B cell (primary cell): Measurements from ENCODE around the gene DOCK4. TPM values are rescaled to one million over a fixed set of nuclear protein-coding genes. Genes with fewer than 3 reads are reported as not detected.

Experiments
- ATAC-seq: fragments of 200-7000 bp; cut with Tn5 transposase; one replicate; pipeline ENCODE4 v1.10.0; 2021; ENCODE audit warnings: low read depth, mild to moderate bottlenecking, moderate number of reproducible peaks, moderate library complexity
- CTCF ChIA-PET: fragments of 350-600 bp; sonication (Branson Sonifier 250); formaldehyde crosslinking; loops from one replicate; lab custom pipeline; 2021; ENCODE audit warnings: antibody characterized with exemption, inconsistent platforms; lab: Charles Lee
- POLR2A ChIA-PET: fragments of 350-600 bp; sonication (Branson Sonifier 250); formaldehyde crosslinking; loops from one replicate; lab custom pipeline; 2021; ENCODE audit warnings: antibody characterized with exemption; lab: Charles Lee
- DNase-seq: peaks from one replicate; pipeline ENCODE4 v3.0.0; 2013
- H2AFZ ChIP-seq: 2 replicates; pipeline ENCODE4 v1.6.1; 2012; ENCODE audit warnings: mild to moderate bottlenecking, low read depth, low read length; ENCODE audit not compliant: insufficient read depth, poor library complexity, severe bottlenecking
- H3K27ac ChIP-seq, 2 donors: 1 replicate in 1 of 2; 2 replicates in 1 of 2; pipeline ENCODE4 v1.5.1; 2012 to 2013; ENCODE audit warnings: low read length in 2 of 2, mild to moderate bottlenecking in 2 of 2, moderate library complexity in 1 of 2
- H3K27me3 ChIP-seq, 4 experiments: fragments of 200-600 bp in 1 of 4; sonication (generic) in 1 of 4; replicated peaks in 1 of 4; 1 replicate in 2 of 4; 2 replicates in 2 of 4; pipeline versions ENCODE4 v1.6.1 to v1.7.0; 2013 to 2016; ENCODE audit warnings: low read length in 3 of 4, mild to moderate bottlenecking in 2 of 4, mixed read lengths in 1 of 4, moderate library complexity in 1 of 4; ENCODE audit not compliant: insufficient read depth in 4 of 4, control insufficient read depth in 3 of 4; ENCODE audit errors: control extremely low read depth in 1 of 4
- H3K36me3 ChIP-seq, 2 experiments: replicated peaks in 1 of 2; 1 replicate in 1 of 2; 2 replicates in 1 of 2; pipeline versions ENCODE4 v1.6.1 to v1.7.1; 2013; ENCODE audit warnings: low read length in 1 of 2; ENCODE audit not compliant: insufficient read depth in 2 of 2, control insufficient read depth in 1 of 2; ENCODE audit errors: control extremely low read depth in 1 of 2, extremely low read depth in 1 of 2
- H3K4me1 ChIP-seq, 2 donors: fragments of 200-600 bp in 1 of 2; sonication (generic) in 1 of 2; 1 replicate in 1 of 2; 2 replicates in 1 of 2; pipeline versions ENCODE4 v1.5.1 to v1.6.1; 2013 to 2017; ENCODE audit warnings: low read length in 2 of 2; ENCODE audit not compliant: control insufficient read depth in 2 of 2, insufficient read depth in 2 of 2
- H3K4me2 ChIP-seq: replicated peaks from 2 replicates; pipeline ENCODE3; 2012; ENCODE audit warnings: mild to moderate bottlenecking, low read depth, low read length; ENCODE audit not compliant: poor library complexity, severe bottlenecking
- H3K4me3 ChIP-seq, 5 experiments: fragments of 200-600 bp in 1 of 5; sonication (generic) in 1 of 5; 1 replicate in 3 of 5; 2 replicates in 2 of 5; pipeline versions ENCODE4 v1.5.1 to v1.7.0; 2011 to 2016; ENCODE audit warnings: low read length in 4 of 5, mild to moderate bottlenecking in 4 of 5, low read depth in 2 of 5, control low read depth in 1 of 5, moderate library complexity in 1 of 5; ENCODE audit not compliant: insufficient read depth in 1 of 5; ENCODE audit errors: control extremely low read depth in 1 of 5, extremely low read depth in 1 of 5
- H3K79me2 ChIP-seq: fragments of 200-600 bp; sonication (generic); one replicate; pipeline ENCODE4 v1.6.0; 2016; ENCODE audit warnings: low read length; ENCODE audit not compliant: control insufficient read depth, insufficient read depth
- H3K9ac ChIP-seq: fragments of 200-600 bp; sonication (generic); 2 replicates; pipeline ENCODE4 v1.6.1; 2017; ENCODE audit warnings: mild to moderate bottlenecking, low read length, moderate library complexity
- H3K9me3 ChIP-seq, 3 donors: one replicate each; pipeline versions ENCODE4 v1.6.1 to v1.7.1; 2013; ENCODE audit warnings: low read length in 2 of 3; ENCODE audit not compliant: control insufficient read depth in 2 of 3, insufficient read depth in 1 of 3; ENCODE audit errors: control extremely low read depth in 1 of 3
- H4K20me1 ChIP-seq: 2 replicates; pipeline ENCODE4 v1.6.0; 2012; ENCODE audit warnings: mild to moderate bottlenecking, low read length; ENCODE audit not compliant: insufficient read depth, control insufficient read depth, poor library complexity, severe bottlenecking
- H3K27ac Mint-ChIP-seq: one replicate; pipeline ENCODE4 v1.8.0; 2021; ENCODE audit warnings: mixed read lengths
- H3K27me3 Mint-ChIP-seq: one replicate; pipeline ENCODE4 v1.8.0; 2021; ENCODE audit warnings: mixed read lengths
- H3K4me1 Mint-ChIP-seq: one replicate; pipeline ENCODE4 v1.8.0; 2021; ENCODE audit warnings: mixed read lengths
- H3K4me3 Mint-ChIP-seq: one replicate; pipeline ENCODE4 v1.8.0; 2021; ENCODE audit warnings: mixed read lengths
- H3K9me3 Mint-ChIP-seq: one replicate; pipeline ENCODE4 v1.8.0; 2022; ENCODE audit warnings: mixed read lengths; ENCODE audit not compliant: insufficient read depth
- CTCF ChIP-seq: fragments of 200-600 bp; IDR thresholded peaks from one replicate; pipeline ENCODE4 v1.8.0; 2022; ENCODE audit warnings: antibody characterized with exemption, mild to moderate bottlenecking
- EZH2 ChIP-seq: IDR thresholded peaks from 2 replicates; pipeline ENCODE4 v1.6.1; 2012; ENCODE audit warnings: borderline replicate concordance, low read depth, mild to moderate bottlenecking, moderate library complexity, low read length; ENCODE audit not compliant: insufficient read depth, poor library complexity, severe bottlenecking
- WGBS: methylation state at CpG from one replicate; pipeline ENCODE4 v1.1.5; 2013; ENCODE audit warnings: missing lambda C conversion rate; ENCODE audit not compliant: insufficient coverage; 5-methylcytosine and 5-hydroxymethylcytosine counted together
- intact Hi-C: fragments of 100-400 bp; cut with micrococcal nuclease; formaldehyde crosslinking; loops from one replicate; pipeline ENCODE4 v1.10.0; 2022
- polyA plus RNA-seq: library from polyadenylated mRNA; depleted of rRNA; stranded (reverse); fragments of >200 nt; gene quantifications from 2 replicates; pipeline ENCODE4 v1.2.3, GENCODE V29; 2012
- total RNA-seq, 2 donors: library from RNA; stranded (reverse); fragments of 120-200 nt in 1 of 2; gene quantifications; 1 replicate in 1 of 2; 2 replicates in 1 of 2; pipeline versions ENCODE4 v1.2.3 to v1.2.4, GENCODE V29; 2013 to 2022

The DOCK4 gene
- total and polyA plus RNA-seq, 2 donors (not counting 1 experiment from before 2014, with no cell fraction given): 0.03 to 4.1 TPM

GRCh38 chr7:112072541-112073245 is 133.5 kb downstream of the DOCK4 start:
- Mint-ChIP-seq H3K4me3 (no peak overlapping the region), H3K9me3 (no peaks in the 10 kb centered on the region), H3K27ac (no peak overlapping the region), H3K27me3 (peaks cover 5% of the 10 kb centered on the region), H3K4me1 (no peaks in the 10 kb centered on the region)
- no peak overlapping the region for H2AFZ ChIP-seq
- no peaks in the 10 kb centered on the region for H3K36me3 ChIP-seq
- no peak overlapping the region for H3K4me3 ChIP-seq
- no peaks in the 10 kb centered on the region for H3K4me1 ChIP-seq
- ATAC-seq (no peak), DNase-seq (no peak)
- POLR2A ChIA-PET: no interaction called here
- no peak overlapping the region for H3K9ac ChIP-seq
- no peak overlapping the region for H3K4me2 ChIP-seq
- H3K27me3 ChIP-seq: no peaks in the 10 kb centered on the region
- 90% methylated on average over 3 of the region's 4 CpGs for WGBS
- no peaks in the 10 kb centered on the region for H4K20me1 ChIP-seq
- CTCF ChIA-PET: no interaction called here
- no peaks in the 10 kb centered on the region for H3K79me2 ChIP-seq
- H3K9me3 ChIP-seq: no peaks in the 10 kb centered on the region
- intact Hi-C loops: no loop called here
- TF ChIP-seq EZH2 (no peak), CTCF (no peak)
- no peak overlapping the region for H3K27ac ChIP-seq

DNA sequence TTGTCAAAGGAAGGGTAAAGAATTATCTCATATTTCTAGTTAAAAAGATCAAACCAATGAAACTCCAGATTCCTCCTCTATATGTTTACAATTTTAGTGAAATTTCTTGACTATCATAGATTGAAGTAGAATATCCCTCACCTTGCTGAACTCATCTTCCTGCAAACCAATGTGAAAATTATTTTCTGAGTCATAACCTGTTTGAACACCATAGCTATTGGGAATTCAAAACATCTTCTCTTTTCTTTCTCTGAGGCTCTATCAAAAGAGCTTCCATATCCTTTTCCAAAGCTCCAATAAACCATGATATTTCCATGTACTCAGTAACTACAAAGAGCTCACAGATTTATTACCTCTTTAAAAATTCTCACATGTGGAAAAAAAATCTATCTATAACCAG is 134.3 kb downstream of the DOCK4 start:
- no peaks in the 10 kb centered on the region for H3K9me3 Mint-ChIP-seq
- H4K20me1 ChIP-seq: no peaks in the 10 kb centered on the region
- no peak overlapping the region for H2AFZ ChIP-seq
- H3K27me3 Mint-ChIP-seq: peaks cover 5% of the 10 kb centered on the region
- no peak overlapping the region for H3K27ac ChIP-seq
- CTCF ChIA-PET: no interaction called here
- H3K4me3 Mint-ChIP-seq: no peak overlapping the region
- H3K9me3 ChIP-seq: no peaks in the 10 kb centered on the region
- ATAC-seq: no peak
- intact Hi-C loops: no loop called here
- H3K27ac Mint-ChIP-seq: no peak overlapping the region
- POLR2A ChIA-PET: no interaction called here
- H3K79me2 ChIP-seq: no peaks in the 10 kb centered on the region
- DNase-seq: no peak
- H3K36me3 ChIP-seq: no peaks in the 10 kb centered on the region
- H3K9ac ChIP-seq: no peak overlapping the region
- H3K4me1 ChIP-seq: no peaks in the 10 kb centered on the region
- no peaks in the 10 kb centered on the region for H3K27me3 ChIP-seq
- no peaks in the 10 kb centered on the region for H3K4me1 Mint-ChIP-seq
- TF ChIP-seq CTCF (no peak), EZH2 (no peak)
- H3K4me2 ChIP-seq: no peak overlapping the region
- H3K4me3 ChIP-seq: no peak overlapping the region
